GM08714 (cell line): Measurements from ENCODE around the gene NARS2.
"Not testable (repeated sequence)": the region's sequence is repeated elsewhere in the genome, so short reads cannot be mapped to it uniquely, and the experiment has no call there.

ENCODE experiments used
- H3K4me3 ChIP-seq: fragments of 200-500 bp; sonication (Bioruptor generic); 2 replicates; pipeline ENCODE4 v1.5.1; 2014; ENCODE audit warnings: mild to moderate bottlenecking, low read length, inconsistent platforms
- ZNF274 ChIP-seq: IDR thresholded peaks from 2 replicates; pipeline ENCODE4 v1.6.1; 2012; ENCODE audit warnings: mild to moderate bottlenecking, low read depth, low read length

The NARS2 gene

GRCh38 chr11:78562398-78562797 is 12.3 kb downstream of the NARS2 start:
- no peak overlapping the region for H3K4me3 ChIP-seq
- TF ChIP-seq ZNF274, result no peak

DNA sequence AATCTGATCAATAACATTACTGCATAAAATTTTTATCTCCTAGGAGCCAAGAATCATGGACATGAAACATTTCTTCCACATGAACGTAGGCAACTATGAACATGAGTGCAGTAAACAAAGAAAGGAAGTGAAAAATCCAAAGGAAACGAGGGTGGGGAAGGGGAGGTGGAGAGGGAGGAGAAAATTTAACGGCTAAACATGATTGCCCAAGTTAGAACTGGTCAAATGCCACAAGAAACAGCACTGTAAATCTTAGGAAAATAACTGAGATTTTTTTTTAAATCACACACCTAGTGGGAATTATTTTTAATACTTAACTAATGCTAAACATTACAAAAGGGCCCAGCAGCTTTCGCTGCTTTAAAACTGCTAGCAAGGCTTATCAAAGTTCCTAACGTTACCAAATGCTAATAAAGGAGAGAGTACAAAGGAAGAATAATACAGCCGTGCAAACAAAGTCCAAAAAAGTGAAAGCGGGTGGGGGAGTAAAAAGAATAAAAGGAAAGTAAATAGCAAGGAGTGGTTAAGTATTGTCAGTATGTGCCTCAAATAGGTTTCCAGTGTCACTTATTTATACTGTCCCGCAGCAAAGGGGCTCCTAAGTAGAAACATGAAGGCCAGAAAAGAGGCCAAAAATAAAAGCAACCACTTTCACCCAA is 13.7 kb downstream of the NARS2 start:
- H3K4me3 ChIP-seq, result no peak overlapping the region; the same call in 1 of the 2 replicates
- TF ChIP-seq ZNF274, result no peak

GRCh38 chr11:78560153-78560552 is 14.5 kb downstream of the NARS2 start:
- no peak overlapping the region for H3K4me3 ChIP-seq
- TF ChIP-seq ZNF274, result no peak

GRCh38 chr11:78557236-78557635 is 17.4 kb downstream of the NARS2 start:
- H3K4me3 ChIP-seq, result no peak overlapping the region
- TF ChIP-seq ZNF274, result no peak

DNA sequence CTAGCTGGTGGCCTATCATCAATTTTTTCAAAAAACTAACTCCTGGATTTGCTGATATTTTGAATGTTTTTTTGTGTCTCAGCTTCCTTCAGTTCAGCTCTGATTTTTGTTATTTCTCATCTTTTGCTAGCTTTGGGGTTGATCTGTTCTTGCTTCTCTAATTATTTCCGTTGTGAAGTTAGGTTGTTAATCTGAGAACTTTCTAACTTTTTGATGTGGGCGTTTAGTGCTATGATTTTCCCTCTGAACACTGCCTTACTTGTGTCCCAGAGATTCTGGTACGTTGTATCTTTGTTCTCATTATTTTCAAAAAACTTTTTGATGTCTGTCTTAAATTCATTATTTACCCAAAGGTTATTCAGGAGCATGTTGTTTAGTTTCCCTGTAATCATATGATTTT is 19.1 kb downstream of the NARS2 start:
- no peak for TF ChIP-seq ZNF274
- no peak overlapping the region for H3K4me3 ChIP-seq

GRCh38 chr11:78552881-78553280 is 21.8 kb downstream of the NARS2 start:
- no peak for TF ChIP-seq ZNF274
- H3K4me3 ChIP-seq, result no peak overlapping the region

- not testable (repeated sequence) for H3K4me3 ChIP-seq
Measured at GRCh38 chr11:78552139-78552538, 22.5 kb downstream of the NARS2 start.

GRCh38 chr11:78551066-78551465 is 23.6 kb downstream of the NARS2 start:
- no peak for TF ChIP-seq ZNF274

GRCh38 chr11:78549624-78550409 is 24.8 kb downstream of the NARS2 start:
- no peak for TF ChIP-seq ZNF274
- no peak overlapping the region for H3K4me3 ChIP-seq

More at GRCh38 chr11:78551066-78551465, 23.6 kb downstream of the NARS2 start:
- no peak overlapping the region for H3K4me3 ChIP-seq

DNA sequence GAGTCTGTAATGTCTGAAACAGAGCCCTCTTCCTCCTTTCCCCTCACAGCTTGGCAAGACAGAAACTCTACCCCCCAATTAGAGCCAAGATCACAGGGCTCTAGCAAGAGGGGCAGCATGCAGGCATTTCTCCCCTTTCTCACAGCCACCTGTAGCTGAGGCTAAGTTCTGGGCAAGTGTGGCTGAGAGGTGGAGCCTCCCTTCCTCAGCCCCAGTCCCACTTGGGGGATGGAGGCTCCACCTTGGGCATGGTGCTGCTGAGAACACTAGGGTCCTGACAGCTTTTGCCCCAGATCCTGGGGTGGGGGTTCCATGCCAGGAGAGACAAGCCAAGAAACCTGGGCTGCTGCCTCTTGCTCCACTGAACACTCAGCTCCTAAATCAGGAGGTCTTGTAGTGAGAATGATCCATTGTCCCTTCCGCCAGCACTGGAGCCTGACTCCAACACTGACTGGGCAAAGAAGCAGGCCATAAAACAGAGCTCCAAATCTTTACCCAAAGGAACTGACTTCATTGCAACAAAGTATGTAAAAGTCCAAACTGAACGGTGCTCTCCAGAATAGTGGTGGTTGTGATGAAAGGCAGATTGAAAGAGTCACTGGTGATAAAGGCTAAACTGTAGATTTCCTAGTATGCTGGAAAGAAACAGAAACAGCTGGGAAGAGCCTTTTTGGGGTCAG is 25.6 kb downstream of the NARS2 start:
- TF ChIP-seq ZNF274, result no peak
- no peak overlapping the region for H3K4me3 ChIP-seq

- no peak overlapping the region for H3K4me3 ChIP-seq
- no peak for TF ChIP-seq ZNF274
Measured at GRCh38 chr11:78547931-78548705, 26.5 kb downstream of the NARS2 start.

- H3K4me3 ChIP-seq, result no peak overlapping the region
- TF ChIP-seq ZNF274, result no peak
Measured at GRCh38 chr11:78542007-78542406, 32.7 kb downstream of the NARS2 start.

DNA sequence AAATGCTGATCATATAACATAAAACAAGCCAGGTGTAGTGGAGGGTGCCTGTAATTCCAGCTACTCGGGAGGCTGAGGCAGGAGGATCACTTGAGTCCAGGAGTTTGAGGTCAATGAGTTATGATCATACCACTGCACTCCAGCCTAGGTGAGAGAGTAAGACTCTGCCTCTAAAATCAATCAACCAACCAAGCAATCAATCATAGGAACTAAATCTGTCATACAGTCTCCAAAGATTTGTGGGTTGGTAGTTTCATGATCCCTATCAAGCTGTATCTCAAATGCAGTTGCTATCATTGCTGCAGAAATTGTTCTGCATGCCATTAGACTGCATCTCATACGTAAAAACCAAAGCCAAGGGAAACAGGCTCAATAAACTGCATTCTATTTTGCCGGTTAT is 33.1 kb downstream of the NARS2 start:
- H3K4me3 ChIP-seq, result no peak overlapping the region
- no peak for TF ChIP-seq ZNF274

- no peak for TF ChIP-seq ZNF274
- H3K4me3 ChIP-seq, result no peak overlapping the region
Measured at GRCh38 chr11:78540256-78540655, 34.4 kb downstream of the NARS2 start.
